A549 (cell line): ENCODE measurements around the gene PLEKHA7.

ENCODE experiments used
- CTCF ChIP-seq: fragments of >200 bp; sonication (Bioruptor Twin); formaldehyde crosslinking; IDR thresholded peaks from 3 replicates; pipeline ENCODE4 v1.5.1; 2016
- E2F6 ChIP-seq: IDR thresholded peaks from 2 replicates; pipeline ENCODE4 v1.6.1; 2012; ENCODE audit warnings: low read depth, borderline replicate concordance
- FOSB ChIP-seq: fragments of 250-450 bp; sonication (Bioruptor Pico); IDR thresholded peaks from 2 replicates; pipeline ENCODE4 v1.5.0; 2020; ENCODE audit warnings: mild to moderate bottlenecking, moderate library complexity
- JUN ChIP-seq, 2 experiments: fragments of >200 bp; sonication (Bioruptor Twin); formaldehyde crosslinking; IDR thresholded peaks; 2 replicates in 1 of 2; 3 replicates in 1 of 2; pipeline ENCODE4 v1.6.1; 2016 to 2017
- POLR2A ChIP-seq: IDR thresholded peaks from 2 replicates; pipeline ENCODE4 v1.6.1; 2012; ENCODE audit warnings: mild to moderate bottlenecking, low read length
- POLR2AphosphoS2 ChIP-seq: conservative IDR thresholded peaks from 2 replicates; pipeline ENCODE4 v1.6.1; 2012; ENCODE audit warnings: low read length, improper control_type of control experiment, inconsistent platforms
- RAD21 ChIP-seq, 2 experiments: fragments of >200 bp in 1 of 2; sonication (Bioruptor Twin) in 1 of 2; formaldehyde crosslinking in 1 of 2; IDR thresholded peaks in 1 of 2; conservative IDR thresholded peaks in 1 of 2; 2 replicates in 1 of 2; 3 replicates in 1 of 2; pipeline ENCODE4 v1.6.1; 2012 to 2018; ENCODE audit warnings: inconsistent platforms in 1 of 2
- RARB ChIP-seq: fragments of 250-450 bp; sonication (Bioruptor Pico); IDR thresholded peaks from 2 replicates; pipeline ENCODE4 v1.8.0; 2021; ENCODE audit warnings: mild to moderate bottlenecking, moderate library complexity
- REST ChIP-seq: fragments of 200-600 bp; sonication (generic); IDR thresholded peaks from 2 replicates; pipeline ENCODE4 v1.6.1; 2016; ENCODE audit warnings: antibody characterized with exemption, mild to moderate bottlenecking, moderate library complexity
- TP53 ChIP-seq: fragments of 250-450 bp; sonication (Bioruptor Pico); IDR thresholded peaks from 2 replicates; pipeline ENCODE4 v1.5.0; 2021; ENCODE audit warnings: mild to moderate bottlenecking, moderate library complexity
- ZFP36 ChIP-seq: fragments of 450-650 bp; IDR thresholded peaks from 2 replicates; pipeline ENCODE4 v1.6.1; 2014; ENCODE audit warnings: borderline replicate concordance; ENCODE audit not compliant: partially characterized antibody

- TF ChIP-seq POLR2A (no peak), CTCF (no peak), RARB (no peak), ZFP36 (no peak), TP53 (CRISPR knock-in tag) (no peak), FOSB (no peak), RAD21 (conservative IDR thresholded peaks at IDR 0.05 in 1 of 2, IDR thresholded peaks at IDR 0.05 in 1 of 2) (no peak), JUN (IDR thresholded peaks at IDR 0.05) (no peak), POLR2AphosphoS2 (no peak), REST (no peak), E2F6 (no peak)
Measured at GRCh38 chr11:16962146-16962545, 52.1 kb downstream of the PLEKHA7 start.
